T-helper 2 cell (primary cell): Measurements from ENCODE around the gene HOOK1.
"Not testable (repeated sequence)": the region's sequence is repeated elsewhere in the genome, so short reads cannot be mapped to it uniquely, and the experiment has no call there.

Experiments used
- DNase-seq, 5 experiments: peaks; one replicate each; pipeline versions ENCODE4 v3.0.0 to v3.0.0-alpha.2; 2012 to 2022

Gene HOOK1

GRCh38 chr1:59892841-59893811, 78.4 kb downstream of the HOOK1 start:
- DNase-seq: no peak

GRCh38 chr1:59897165-59897564, 82.4 kb downstream of the HOOK1 start:
- no peak for DNase-seq

DNA sequence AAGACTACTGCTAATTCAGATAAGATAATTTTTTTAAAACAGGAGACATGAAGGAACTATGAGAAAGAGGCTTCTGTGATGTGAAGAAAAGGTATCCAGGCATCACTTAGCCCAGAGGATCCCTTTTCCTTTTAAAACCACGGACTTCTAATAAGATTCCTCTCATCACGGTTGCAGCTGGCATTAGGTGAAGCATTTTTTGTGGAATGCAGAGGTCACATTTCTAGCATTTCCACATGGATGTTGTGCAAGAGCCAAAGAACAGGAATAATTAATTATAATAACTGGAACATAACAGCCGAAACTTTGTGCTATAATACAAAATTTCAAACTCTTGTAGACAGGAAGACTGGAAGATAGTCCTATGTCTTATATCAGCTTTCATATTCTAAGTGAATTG, 84.2 kb downstream of the HOOK1 start:
- no peak for DNase-seq

DNA sequence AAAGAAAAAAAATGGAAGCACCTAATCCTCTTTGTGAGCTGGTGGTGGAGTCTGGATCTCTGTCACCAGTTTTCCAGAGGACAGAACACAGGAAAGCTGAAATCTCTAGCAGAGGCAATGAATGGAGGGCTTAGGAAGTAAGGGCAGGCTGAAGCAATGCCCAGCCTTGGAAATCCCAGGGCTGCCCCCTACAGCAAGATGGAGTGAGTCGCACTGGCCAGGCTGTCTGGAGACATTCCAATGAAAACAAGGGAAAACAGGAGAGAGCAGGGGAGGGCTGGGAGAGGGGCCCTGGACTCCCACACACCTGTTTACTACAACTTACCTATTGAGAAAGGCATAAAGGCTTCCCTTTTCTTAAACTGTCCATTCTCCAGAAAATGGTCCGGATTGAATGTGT, 85.9 kb downstream of the HOOK1 start:
- no peak for DNase-seq

DNA sequence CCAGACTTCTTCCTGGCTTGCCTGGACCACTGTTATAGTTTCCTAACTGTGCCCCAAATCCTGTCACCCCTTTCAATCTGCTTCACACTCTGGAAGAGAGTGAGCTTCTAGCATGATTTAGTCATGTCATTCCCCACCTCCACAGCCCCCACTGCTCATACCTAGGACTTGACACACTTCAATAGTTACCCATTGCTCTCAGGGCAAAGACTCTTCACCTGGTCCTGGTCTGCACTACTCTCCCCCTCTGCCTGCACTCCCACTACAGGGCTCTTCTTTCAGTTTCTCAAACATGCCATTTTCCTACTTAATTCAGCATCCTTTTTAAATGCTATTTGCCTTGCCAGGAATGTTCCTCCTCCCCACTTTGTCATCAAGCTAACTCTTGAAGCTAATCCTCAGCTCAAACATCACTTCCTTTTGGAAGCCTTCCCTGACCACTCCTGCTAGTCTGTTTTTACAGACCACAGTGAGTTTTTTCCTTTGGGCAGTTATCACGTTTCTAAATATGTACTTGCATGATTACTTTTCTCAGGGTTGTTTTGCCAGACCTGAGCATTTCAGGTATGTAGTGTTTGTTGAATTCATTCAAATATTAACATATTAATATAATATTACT, 87.1 kb downstream of the HOOK1 start:
- DNase-seq: no peak

DNA sequence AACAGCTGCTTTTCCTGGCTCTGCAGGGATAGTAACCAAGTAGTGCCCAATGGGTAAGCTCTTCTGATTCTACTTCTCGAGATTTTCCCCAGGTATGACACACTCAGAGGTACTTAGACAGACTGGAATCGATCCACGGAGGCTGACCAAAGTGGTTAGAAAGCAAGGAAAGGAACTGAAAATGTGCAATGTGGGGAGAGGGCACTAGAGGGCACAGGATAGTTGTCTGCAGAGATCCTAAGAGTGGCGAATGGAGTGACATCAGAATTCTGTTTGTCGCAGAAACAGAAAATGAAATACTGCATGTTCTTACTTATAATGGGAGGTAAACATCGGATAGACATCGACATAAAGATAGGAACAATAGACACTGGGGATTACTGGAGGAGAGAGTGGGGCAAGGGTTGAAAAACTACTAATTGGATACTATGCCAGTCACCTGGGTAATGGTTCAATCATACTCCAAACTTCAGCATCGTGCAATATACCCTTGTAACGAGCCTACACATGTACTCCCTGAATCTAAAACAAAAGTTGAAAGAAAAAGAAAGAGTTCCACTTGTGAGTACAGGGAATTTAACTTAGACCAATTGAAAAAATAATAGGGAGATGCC, 88.5 kb downstream of the HOOK1 start:
- peak in 1 of 5 experiments; percentile 19 for DNase-seq

GRCh38 chr1:59906931-59907330, 92.2 kb downstream of the HOOK1 start:
- no peak for DNase-seq

DNA sequence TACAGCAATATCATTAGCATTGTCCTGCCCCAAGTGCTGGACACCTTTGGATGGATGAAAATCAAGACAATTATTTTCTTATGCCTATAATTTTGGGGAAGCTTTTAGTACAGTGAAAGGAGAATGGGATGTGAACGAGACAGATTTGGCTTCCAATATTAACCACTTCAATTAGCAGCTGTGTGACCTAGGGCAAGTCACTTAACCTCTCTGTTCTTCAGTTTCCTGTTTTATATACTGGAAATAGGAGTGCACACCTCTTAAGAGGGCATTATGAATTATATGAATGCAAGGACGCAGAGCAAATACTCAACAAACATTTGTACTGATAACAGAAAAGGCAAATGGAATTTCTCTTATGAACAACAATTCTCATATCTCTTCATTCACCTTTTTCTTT, 93.3 kb downstream of the HOOK1 start:
- DNase-seq: no peak

- no peak for DNase-seq
Observed at GRCh38 chr1:59908682-59909081, 93.9 kb downstream of the HOOK1 start.

DNA sequence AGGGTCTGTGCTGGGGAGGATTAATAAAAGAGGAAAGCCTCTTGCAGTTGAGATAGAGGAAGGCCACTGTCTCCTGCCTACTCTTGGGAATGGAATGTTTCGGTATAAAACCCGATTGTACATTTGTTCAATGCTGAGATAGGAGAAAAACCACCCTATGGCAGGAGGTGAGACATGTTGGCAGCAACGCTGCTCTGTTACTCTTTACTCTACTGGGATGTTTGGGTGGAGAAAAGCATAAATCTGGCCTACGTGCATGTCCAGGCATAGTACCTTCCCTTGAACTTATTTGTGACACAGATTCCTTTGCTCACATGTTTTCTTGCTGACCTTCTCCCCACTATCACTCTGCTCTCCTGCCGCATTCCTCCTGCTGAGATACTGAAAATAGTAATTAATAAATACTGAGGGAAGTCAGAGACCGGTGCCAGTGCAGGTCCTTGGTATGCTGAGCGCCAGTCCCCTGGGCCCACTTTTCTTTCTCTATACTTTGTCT, 100.1 kb downstream of the HOOK1 start:
- DNase-seq: not testable (repeated sequence)

DNA sequence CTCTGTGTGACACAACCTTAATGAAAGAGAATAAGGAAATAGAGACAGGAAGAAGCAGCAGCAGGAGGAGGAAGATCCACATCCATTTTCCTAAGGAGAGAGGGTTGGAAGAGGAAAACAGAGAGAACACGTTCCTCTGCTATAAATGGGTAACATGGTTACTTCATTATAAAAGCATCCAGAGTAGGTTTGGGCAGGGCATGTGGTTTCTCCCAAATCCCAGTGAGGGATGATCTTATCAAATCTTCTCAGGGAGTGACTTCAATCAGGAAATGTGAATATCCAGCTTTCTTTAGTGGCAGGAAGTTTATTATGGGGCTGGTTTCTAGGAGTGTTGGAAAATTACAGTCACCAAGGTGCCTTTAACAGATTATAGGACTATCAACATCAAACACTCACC, 100.8 kb downstream of the HOOK1 start:
- no peak for DNase-seq

DNA sequence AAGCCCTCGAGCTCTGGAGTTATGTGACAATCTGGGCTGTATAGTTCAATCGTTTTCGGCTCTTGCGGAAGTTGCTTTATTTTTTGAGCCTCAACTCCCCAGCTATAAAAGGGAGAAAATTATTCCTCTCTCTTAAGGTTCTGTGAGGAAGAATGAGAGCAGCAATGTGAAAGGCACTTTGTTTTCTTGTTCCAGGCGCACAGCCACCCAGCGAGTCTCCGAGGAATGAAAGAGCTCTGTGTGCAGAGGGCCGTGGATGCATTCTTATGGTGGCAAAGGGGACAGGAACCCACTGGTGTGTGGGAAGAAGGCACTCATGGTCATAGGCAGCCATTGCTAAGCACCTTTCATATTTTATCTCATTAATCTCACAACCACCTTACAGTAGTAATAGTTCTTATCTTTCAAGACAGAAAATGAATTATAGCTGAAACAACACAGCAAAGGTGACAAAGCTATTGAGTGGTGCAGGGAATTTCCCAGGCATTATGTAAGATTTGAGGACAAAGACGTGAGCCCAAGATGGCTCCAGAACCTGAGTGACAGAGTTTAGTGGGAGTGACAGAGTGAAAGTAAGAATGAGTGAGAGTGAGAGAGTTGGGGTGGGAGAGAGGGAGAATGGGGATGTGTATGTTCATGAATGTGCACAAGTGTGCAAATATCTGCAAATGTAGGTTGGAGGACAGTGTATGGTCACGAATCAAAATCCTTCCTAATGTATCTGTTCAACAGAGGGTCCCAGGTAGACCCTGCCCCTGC, 102.5 kb downstream of the HOOK1 start:
- DNase-seq: no peak

DNA sequence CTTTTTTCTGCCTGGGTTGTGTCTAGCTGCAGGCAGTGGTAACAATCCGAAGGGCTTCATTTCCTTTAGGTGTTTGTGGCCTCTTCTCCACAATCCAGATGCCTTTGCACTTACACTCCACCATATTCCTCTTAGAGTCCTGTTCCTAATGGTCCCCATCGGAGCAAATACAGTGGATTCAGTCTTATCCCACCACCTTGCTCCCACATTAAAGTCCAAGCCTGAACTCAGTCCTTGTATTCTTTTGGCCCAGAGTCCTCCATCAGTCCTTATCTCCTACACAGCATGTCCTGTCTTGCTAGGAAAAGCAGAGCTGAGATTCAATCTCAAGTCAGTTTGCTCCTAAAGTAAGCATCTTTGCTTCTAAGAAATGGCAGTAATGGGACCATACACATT, 103.0 kb downstream of the HOOK1 start:
- no peak for DNase-seq

GRCh38 chr1:59919746-59920145, 105.0 kb downstream of the HOOK1 start:
- DNase-seq: no peak

- not testable (repeated sequence) for DNase-seq
Observed at GRCh38 chr1:59921258-59921899, 106.6 kb downstream of the HOOK1 start.

DNA sequence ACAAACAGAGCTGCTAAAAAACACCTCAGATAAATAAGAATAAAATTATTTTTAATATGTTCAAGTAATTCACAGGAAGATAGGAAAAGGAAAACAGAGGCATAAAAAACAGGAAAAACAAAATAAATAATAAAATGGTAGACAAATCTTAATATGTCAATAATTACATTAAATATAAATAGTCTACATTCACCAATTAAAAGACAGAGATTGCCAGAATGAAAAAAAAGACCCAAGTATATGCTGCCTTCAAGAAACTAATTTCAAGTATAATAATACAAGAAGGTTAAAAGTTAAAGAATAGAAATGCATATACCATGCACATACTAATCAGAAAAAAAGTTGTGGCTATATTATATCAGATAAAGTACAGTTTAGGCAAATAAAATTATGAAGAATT, 109.9 kb downstream of the HOOK1 start:
- no peak for DNase-seq
